Liver (tissue), 9 donors: ENCODE results near the gene LLGL1. TPM values are rescaled to one million over a fixed set of nuclear protein-coding genes. Genes with fewer than 3 reads are reported as not detected.
A peak's percentile ranks its signal among the peaks of the same experiment; 100 is the strongest.

Experiments used
- DNase-seq: peaks from one replicate; pipeline ENCODE4 v3.0.0-alpha.2; 2017; ENCODE audit warnings: low spot score
- H3K27ac ChIP-seq, 2 donors: one replicate each; pipeline ENCODE4 v1.7.0; 2013; ENCODE audit warnings: inconsistent platforms in 2 of 2, low read length in 2 of 2, control low read depth in 1 of 2, low read depth in 1 of 2, mild to moderate bottlenecking in 1 of 2
- H3K27me3 ChIP-seq, 4 donors: one replicate each; pipeline versions ENCODE4 v1.6.1 to v1.7.0; 2013; ENCODE audit warnings: low read length in 3 of 4, inconsistent platforms in 1 of 4, mild to moderate bottlenecking in 1 of 4, moderate library complexity in 1 of 4; ENCODE audit not compliant: control insufficient read depth in 4 of 4, insufficient read depth in 4 of 4
- H3K36me3 ChIP-seq, 4 donors: one replicate each; pipeline versions ENCODE4 v1.6.1 to v1.7.0; 2013; ENCODE audit warnings: low read length in 3 of 4, mild to moderate bottlenecking in 3 of 4, low read depth in 1 of 4, moderate library complexity in 1 of 4; ENCODE audit not compliant: control insufficient read depth in 4 of 4, insufficient read depth in 3 of 4
- H3K4me1 ChIP-seq, 4 donors: one replicate each; pipeline versions ENCODE4 v1.6.1 to v1.7.0; 2013; ENCODE audit warnings: low read length in 3 of 4, mild to moderate bottlenecking in 3 of 4, moderate library complexity in 1 of 4; ENCODE audit not compliant: control insufficient read depth in 4 of 4, insufficient read depth in 4 of 4
- H3K4me3 ChIP-seq, 3 donors: one replicate each; pipeline versions ENCODE4 v1.6.1 to v1.7.0; 2013; ENCODE audit warnings: low read length in 3 of 3, control low read depth in 1 of 3, low read depth in 1 of 3, mild to moderate bottlenecking in 1 of 3
- H3K9ac ChIP-seq, 2 donors: one replicate each; pipeline ENCODE4 v1.7.0; 2013; ENCODE audit warnings: low read length in 2 of 2, mild to moderate bottlenecking in 2 of 2, moderate library complexity in 2 of 2, control low read depth in 1 of 2, low read depth in 1 of 2
- H3K9me3 ChIP-seq, 4 donors: one replicate each; pipeline versions ENCODE4 v1.6.1 to v1.7.0; 2013; ENCODE audit warnings: low read length in 3 of 4; ENCODE audit not compliant: control insufficient read depth in 4 of 4
- ATF3 ChIP-seq: IDR thresholded peaks from 2 replicates; pipeline ENCODE4 v1.6.1; 2016; ENCODE audit warnings: antibody characterized with exemption
- CTCF ChIP-seq: fragments of 150-350 bp; IDR thresholded peaks from 2 replicates; pipeline ENCODE4 v1.5.1; 2017; ENCODE audit warnings: improper control_type of control experiment, low read depth, low read length; ENCODE audit not compliant: missing input control
- EGR1 ChIP-seq, 2 donors: IDR thresholded peaks; 2 replicates each; pipeline ENCODE4 v1.6.1; 2016 to 2018; ENCODE audit warnings: antibody characterized with exemption in 2 of 2, low read depth in 2 of 2
- FOXA2 ChIP-seq: IDR thresholded peaks from 2 replicates; pipeline ENCODE4 v1.6.1; 2016; ENCODE audit warnings: antibody characterized with exemption
- HNF4A ChIP-seq, 2 donors: conservative IDR thresholded peaks; 2 replicates each; pipeline ENCODE4 v1.6.1; 2016; ENCODE audit warnings: antibody characterized with exemption in 2 of 2, mild to moderate bottlenecking in 2 of 2
- HNF4G ChIP-seq: IDR thresholded peaks from 2 replicates; pipeline ENCODE4 v1.6.1; 2016; ENCODE audit warnings: antibody characterized with exemption
- JUND ChIP-seq, 2 donors: IDR thresholded peaks; 2 replicates each; pipeline ENCODE4 v1.6.1; 2016; ENCODE audit warnings: antibody characterized with exemption in 2 of 2
- MAX ChIP-seq: IDR thresholded peaks from 2 replicates; pipeline ENCODE4 v1.6.1; 2016; ENCODE audit warnings: antibody characterized with exemption
- NR2F2 ChIP-seq: IDR thresholded peaks from 2 replicates; pipeline ENCODE4 v1.6.1; 2016; ENCODE audit warnings: antibody characterized with exemption
- RAD21 ChIP-seq, 2 donors: IDR thresholded peaks; 2 replicates each; pipeline ENCODE4 v1.6.1; 2016; ENCODE audit warnings: antibody characterized with exemption in 2 of 2, mild to moderate bottlenecking in 2 of 2
- RXRA ChIP-seq, 2 donors: IDR thresholded peaks; 2 replicates each; pipeline ENCODE4 v1.6.1; 2017 to 2018; ENCODE audit warnings: antibody characterized with exemption in 2 of 2, mild to moderate bottlenecking in 1 of 2
- SP1 ChIP-seq: IDR thresholded peaks from 2 replicates; pipeline ENCODE4 v1.6.1; 2018; ENCODE audit warnings: antibody characterized with exemption, mild to moderate bottlenecking
- YY1 ChIP-seq: IDR thresholded peaks from 2 replicates; pipeline ENCODE4 v1.6.1; 2016; ENCODE audit warnings: antibody characterized with exemption, mild to moderate bottlenecking
- ZBTB33 ChIP-seq: IDR thresholded peaks from 2 replicates; pipeline ENCODE4 v1.6.1; 2016; ENCODE audit warnings: antibody characterized with exemption
- WGBS: extraction: QIAGEN DNeasy Blood & Tissue Kit; methylation state at CpG from one replicate; pipeline ENCODE4 v1.1.7; 2013; 5-methylcytosine and 5-hydroxymethylcytosine counted together
- polyA plus RNA-seq, 2 donors: library from polyadenylated mRNA; stranded (reverse) in 1 of 2; unstranded in 1 of 2; fragments of 200-250 nt in 1 of 2; fragments of >200 nt in 1 of 2; fragmentation: Nextera tagmentation in 1 of 2; extraction: Ambion mirVana in 1 of 2; gene quantifications; one replicate each; pipeline versions ENCODE4 v1.2.1 to v1.2.3, GENCODE V29; 2013 to 2015
- total RNA-seq, 2 donors: library from RNA; depleted of rRNA; stranded (reverse); fragments of >200 nt; gene quantifications; one replicate each; pipeline ENCODE4 v1.2.3, GENCODE V29; 2014
- donor health status: healthy.
- donor health status: healthy.
- donor health status: healthy.
- donor health status: healthy.
- donor health status: healthy.

Gene LLGL1
- total and polyA plus RNA-seq, 4 donors: 0.39 to 12.0 (median 2.8) TPM

- under 1% methylated on average over 72 of the region's 72 CpGs for WGBS
- no peak for TF ChIP-seq EGR1 (IDR thresholded peaks at IDR 0.05; ENCODE audit: low read depth in 2 of 2)
- no peak for TF ChIP-seq NR2F2
- no peak for TF ChIP-seq CTCF
- no peak for TF ChIP-seq FOXA2
- no peak for TF ChIP-seq HNF4G
- TF ChIP-seq YY1: peak; percentile 49
- TF ChIP-seq ATF3: no peak
- peak in 1 of 2 donors; percentile 5 for TF ChIP-seq HNF4A (conservative IDR thresholded peaks at IDR 0.05)
- TF ChIP-seq JUND (IDR thresholded peaks at IDR 0.05): no peak
- no peak for TF ChIP-seq ZBTB33
- TF ChIP-seq RAD21 (IDR thresholded peaks at IDR 0.05): no peak
- peak; percentile 90 for TF ChIP-seq SP1
- no peak for TF ChIP-seq RXRA (IDR thresholded peaks at IDR 0.05)
- no peak for TF ChIP-seq MAX
- peak; percentile 90 for DNase-seq
- Histone ChIP-seq H3K9ac (peak within 1 kb of the TSS; percentile 60 to 69), H3K4me1 (peaks cover 24 to 46% (median 33%) of the 10 kb centered on the region in 4 donors), H3K36me3 (peaks cover 7 to 18% (median 12%) of the 10 kb centered on the region in 4 donors), H3K4me3 (peak within 1 kb of the TSS; percentile 80 to 83 (median 82)), H3K9me3 (no peaks in the 10 kb centered on the region), H3K27me3 (no peaks in the 10 kb centered on the region), H3K27ac (peak within 1 kb of the TSS; percentile 84 to 85)
Observed at GRCh38 chr17:18260332-18261145, 35.1 kb downstream of the LLGL1 start, which contains the start of gene MIEF2. Gene MIEF2 (plus strand): TSS chr17:18260662. CDS start chr17:18262721, 2,059 bp downstream.

GRCh38 chr17:18261146-18261515 is 35.7 kb downstream of the LLGL1 start:
- no peak for TF ChIP-seq ATF3
- peak; percentile 9 to 24 for TF ChIP-seq HNF4A (conservative IDR thresholded peaks at IDR 0.05)
- TF ChIP-seq RXRA (IDR thresholded peaks at IDR 0.05): peak; percentile 16 to 39
- Histone ChIP-seq H3K4me1 (peaks cover 24 to 46% (median 33%) of the 10 kb centered on the region in 4 donors), H3K9ac (peak overlapping the region; percentile 60 to 69), H3K9me3 (no peaks in the 10 kb centered on the region), H3K27me3 (no peaks in the 10 kb centered on the region), H3K36me3 (peaks cover 7 to 20% (median 13%) of the 10 kb centered on the region in 4 donors), H3K27ac (peak overlapping the region; percentile 84 to 85), H3K4me3 (peak overlapping the region; percentile 80 to 83 (median 82))
- no peak for DNase-seq
- under 1% methylated on average over 16 of the region's 16 CpGs for WGBS
